Measurements from ENCODE around the gene KLHDC1.

Gene KLHDC1

DNA sequence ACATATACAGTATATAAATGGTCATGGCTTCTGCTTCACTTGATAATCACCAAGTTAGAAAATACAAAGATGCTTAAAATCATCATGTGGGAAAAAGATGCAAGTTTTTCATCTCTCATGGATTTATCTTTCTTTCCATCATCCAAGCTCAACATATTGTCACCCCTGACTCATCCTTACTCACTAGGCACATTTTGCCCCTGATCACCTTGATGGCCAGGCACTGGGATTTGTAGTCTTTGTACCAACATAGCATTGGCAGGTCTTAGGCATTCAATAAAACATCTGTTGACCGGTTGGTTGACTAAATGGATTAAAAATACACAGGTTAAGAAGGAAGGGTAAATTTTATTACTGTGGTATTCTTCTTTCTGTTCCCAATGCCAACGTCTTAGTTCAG lies 103.1 kb downstream of the KLHDC1 start:
- no peak for DNase-seq
